Raji (cell line): ENCODE results near the gene LY86.

ENCODE experiments used
- POLR2A ChIP-seq: IDR thresholded peaks from 2 replicates; pipeline ENCODE4 v1.6.1; 2011; ENCODE audit warnings: low read depth, low read length, control low read depth; ENCODE audit not compliant: insufficient read depth

LY86 gene

GRCh38 chr6:6651335-6651734 lies 62.8 kb downstream of the LY86 start:
- TF ChIP-seq POLR2A, result no peak

GRCh38 chr6:6652932-6653331 lies 64.4 kb downstream of the LY86 start:
- no peak for TF ChIP-seq POLR2A

GRCh38 chr6:6654599-6655575 lies 66.4 kb downstream of the LY86 start:
- no peak for TF ChIP-seq POLR2A

- TF ChIP-seq POLR2A, result no peak
These were observed 67.3 kb downstream of the LY86 start for GRCh38 chr6:6655805-6656251.

- no peak for TF ChIP-seq POLR2A
These were observed 67.8 kb downstream of the LY86 start for GRCh38 chr6:6656287-6656686.

GRCh38 chr6:6657085-6657819 lies 68.7 kb downstream of the LY86 start:
- no peak for TF ChIP-seq POLR2A

GRCh38 chr6:6657820-6658217 lies 69.3 kb downstream of the LY86 start:
- no peak for TF ChIP-seq POLR2A

GRCh38 chr6:6659600-6660327 lies 71.2 kb downstream of the LY86 start:
- TF ChIP-seq POLR2A, result no peak

- no peak for TF ChIP-seq POLR2A
These were observed 72.0 kb downstream of the LY86 start for GRCh38 chr6:6660339-6661045.

GRCh38 chr6:6661191-6661590 lies 72.7 kb downstream of the LY86 start:
- TF ChIP-seq POLR2A, result no peak

GRCh38 chr6:6661684-6662083 lies 73.2 kb downstream of the LY86 start:
- TF ChIP-seq POLR2A, result no peak

- TF ChIP-seq POLR2A, result no peak
These were observed 75.1 kb downstream of the LY86 start for GRCh38 chr6:6663421-6664135.

- TF ChIP-seq POLR2A, result no peak
These were observed 77.2 kb downstream of the LY86 start for GRCh38 chr6:6665555-6666243.
